Kidney (tissue), 14 donors: ENCODE measurements around the gene RPTN. TPM values are rescaled to one million over a fixed set of nuclear protein-coding genes. Genes with fewer than 3 reads are reported as not detected.

Experiments
- DNase-seq, 5 donors: peaks; one replicate each; pipeline ENCODE4 v3.0.0-alpha.2; 2013 to 2020
- FAIRE-seq: peaks from 2 replicates; lab custom pipeline; 2012; peaks lifted over from hg19 to GRCh38; lab: Jason Lieb, UNC
- H3K27ac ChIP-seq, 2 donors: one replicate each; pipeline ENCODE4 v1.7.0; 2013; ENCODE audit warnings: low read depth in 2 of 2, low read length in 2 of 2, inconsistent platforms in 1 of 2
- H3K27me3 ChIP-seq: one replicate; pipeline ENCODE4 v1.7.1; 2013; ENCODE audit warnings: low read length, inconsistent platforms; ENCODE audit not compliant: control insufficient read depth, insufficient read depth
- H3K36me3 ChIP-seq, 3 donors: one replicate each; pipeline versions ENCODE4 v1.7.0 to v1.7.1; 2013; ENCODE audit warnings: low read length in 3 of 3, control low read depth in 1 of 3, inconsistent platforms in 1 of 3; ENCODE audit not compliant: insufficient read depth in 3 of 3, control insufficient read depth in 2 of 3
- H3K4me1 ChIP-seq, 3 donors: one replicate each; pipeline versions ENCODE4 v1.7.0 to v1.7.1; 2013; ENCODE audit warnings: low read length in 3 of 3, inconsistent platforms in 1 of 3, low read depth in 1 of 3; ENCODE audit not compliant: control insufficient read depth in 2 of 3, insufficient read depth in 2 of 3
- H3K4me3 ChIP-seq, 3 donors: one replicate each; pipeline versions ENCODE4 v1.7.0 to v1.8.1; 2013; ENCODE audit warnings: low read length in 3 of 3, control low read depth in 1 of 3, inconsistent platforms in 1 of 3
- H3K9ac ChIP-seq, 3 donors: one replicate each; pipeline versions ENCODE4 v1.7.0 to v1.7.1; 2013; ENCODE audit warnings: low read length in 3 of 3, control low read depth in 1 of 3, inconsistent platforms in 1 of 3
- H3K9me3 ChIP-seq, 3 donors: one replicate each; pipeline versions ENCODE4 v1.7.0 to v1.7.1; 2013; ENCODE audit warnings: low read length in 3 of 3, control low read depth in 1 of 3, inconsistent platforms in 1 of 3; ENCODE audit not compliant: control insufficient read depth in 2 of 3, insufficient read depth in 1 of 3
- CTCF ChIP-seq: IDR thresholded peaks from 3 replicates; pipeline ENCODE4 v1.5.1; 2012; ENCODE audit warnings: mild to moderate bottlenecking, moderate library complexity, borderline replicate concordance; ENCODE audit not compliant: insufficient read depth; ENCODE audit errors: extremely low read depth
- intact Hi-C: fragments of 100-400 bp; cut with DNase I; formaldehyde crosslinking; loops from one replicate; pipeline ENCODE4 v1.11.1; 2022
- polyA plus RNA-seq: library from polyadenylated mRNA; stranded (reverse); fragments of 350-450 nt; fragmentation: Illumina TruSeq; extraction: RNeasy Lipid Tissue Mini Kit (QIAGEN cat#74804); gene quantifications from one replicate; pipeline ENCODE4 v1.2.3, GENCODE V29; 2014; ENCODE audit warnings: low read depth, low replicate concordance; ENCODE audit not compliant: insufficient read depth
- total RNA-seq: library from RNA; stranded (reverse); fragmentation: NEBNext Ultra II Directional; extraction: Animal tissue kit (Norgen Biotek cat#: 25700); gene quantifications from one replicate; pipeline ENCODE4 v1.2.1, GENCODE V29; 2021
- donor health status: control.
- donor health status: control.
- donor health status: control.
- donor health status: control.
- donor health status: control.
- donor health status: DM: yes; HTN: yes; CAD: no.
- donor health status: Normal renal cell carcinoma (clear cell type).

RPTN gene
- total and polyA plus RNA-seq, 2 donors from 2014 or later, result not detected

GRCh38 chr1:152168535-152168868, 9.5 kb upstream of the RPTN start:
- intact Hi-C loops, result no loop called here
- no peak for DNase-seq
- H3K9me3 ChIP-seq, result no peaks in the 10 kb centered on the region
- no peak for TF ChIP-seq CTCF
- H3K4me3 ChIP-seq, result no peak overlapping the region
- H3K27ac ChIP-seq, result no peak overlapping the region
- no peaks in the 10 kb centered on the region for H3K36me3 ChIP-seq
- no peak overlapping the region for H3K9ac ChIP-seq
- H3K27me3 ChIP-seq, result no peaks in the 10 kb centered on the region
- FAIRE-seq, result no peak
- H3K4me1 ChIP-seq, result peaks cover 0 to 5% (median 2%) of the 10 kb centered on the region in 3 donors

DNA sequence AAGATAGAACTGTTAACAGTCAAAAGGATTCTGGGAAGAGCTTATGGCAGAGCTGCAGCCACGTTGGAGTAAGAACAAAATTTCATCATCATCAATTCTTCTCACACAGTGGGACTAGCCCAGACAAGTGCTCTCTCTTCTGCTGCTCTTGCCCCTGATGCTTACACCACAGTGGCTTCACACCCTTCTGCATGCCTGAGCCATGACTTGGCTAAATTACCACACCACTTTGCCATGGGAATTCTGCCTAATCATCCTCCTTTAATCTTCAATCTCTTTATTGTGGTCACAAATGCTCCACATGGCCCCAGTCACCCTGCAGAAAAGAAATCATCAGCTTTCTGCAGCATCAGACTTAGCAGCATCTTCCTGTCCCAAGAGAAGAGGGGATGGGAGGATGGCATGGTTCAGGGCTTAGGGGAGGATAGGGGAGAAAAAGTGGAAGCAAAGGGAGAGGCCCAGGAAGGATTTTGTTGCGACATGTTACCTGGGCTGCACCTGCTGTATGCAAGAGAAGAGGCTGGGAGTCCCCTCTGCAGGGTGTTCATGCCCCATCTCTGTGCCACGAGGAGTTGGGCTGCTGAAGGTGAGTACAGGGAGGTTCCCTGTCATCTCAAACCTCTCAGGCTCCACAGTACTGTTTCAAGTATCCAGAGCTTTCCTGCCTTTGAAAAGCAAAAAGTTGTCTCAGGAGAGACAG, 9.0 kb upstream of the RPTN start:
- H3K27ac ChIP-seq, result no peak overlapping the region
- no peaks in the 10 kb centered on the region for H3K27me3 ChIP-seq
- intact Hi-C loops, result no loop called here
- no peak for FAIRE-seq
- H3K4me1 ChIP-seq, result peaks cover 0 to 5% (median 2%) of the 10 kb centered on the region in 3 donors
- H3K9ac ChIP-seq, result no peak overlapping the region
- no peak for TF ChIP-seq CTCF
- H3K36me3 ChIP-seq, result no peaks in the 10 kb centered on the region
- DNase-seq, result no peak
- H3K4me3 ChIP-seq, result no peak overlapping the region
- no peaks in the 10 kb centered on the region for H3K9me3 ChIP-seq

- no peak for TF ChIP-seq CTCF
- no peak overlapping the region for H3K4me3 ChIP-seq
- FAIRE-seq, result no peak
- H3K9ac ChIP-seq, result no peak overlapping the region
- no peak for DNase-seq
- H3K4me1 ChIP-seq, result peaks cover 0 to 5% (median 2%) of the 10 kb centered on the region in 3 donors
- H3K27me3 ChIP-seq, result no peaks in the 10 kb centered on the region
- no peaks in the 10 kb centered on the region for H3K36me3 ChIP-seq
- no peak overlapping the region for H3K27ac ChIP-seq
- intact Hi-C loops, result no loop called here
- H3K9me3 ChIP-seq, result no peaks in the 10 kb centered on the region
Observed at GRCh38 chr1:152166966-152167365, 7.9 kb upstream of the RPTN start.
